Nephron (organoid): ENCODE data around the gene SDK2.

Source experiments
- H3K27ac Mint-ChIP-seq, 3 experiments: 2 replicates each; pipeline ENCODE4 v1.8.0; 2020; ENCODE audit warnings: mixed read lengths in 3 of 3, mild to moderate bottlenecking in 2 of 3, moderate library complexity in 1 of 3
- H3K27me3 Mint-ChIP-seq: 2 replicates; pipeline ENCODE4 v1.8.0; 2021; ENCODE audit warnings: low read depth, mild to moderate bottlenecking, moderate library complexity, mixed read lengths
- H3K36me3 Mint-ChIP-seq: 2 replicates; pipeline ENCODE4 v1.8.0; 2020; ENCODE audit warnings: low read depth, mixed read lengths
- H3K4me1 Mint-ChIP-seq: 2 replicates; pipeline ENCODE4 v1.8.0; 2020; ENCODE audit warnings: mixed read lengths
- H3K4me3 Mint-ChIP-seq, 3 experiments: 2 replicates each; pipeline ENCODE4 v1.8.0; 2020; ENCODE audit warnings: mild to moderate bottlenecking in 3 of 3, mixed read lengths in 3 of 3, moderate library complexity in 2 of 3
- H3K9me3 Mint-ChIP-seq: 2 replicates; pipeline ENCODE4 v1.8.0; 2020; ENCODE audit warnings: mixed read lengths
- CTCF ChIP-seq, 3 experiments: fragments of 200-600 bp; sonication (generic); IDR thresholded peaks; one replicate each; pipeline ENCODE4 v1.5.0; 2021; ENCODE audit warnings: antibody characterized with exemption in 3 of 3; ENCODE audit not compliant: unreplicated experiment in 3 of 3

Gene SDK2

GRCh38 chr17:73489991-73490390 lies 154.3 kb downstream of the SDK2 start:
- peaks cover 33% of the 10 kb centered on the region for H3K4me1 Mint-ChIP-seq
- peaks cover 9% of the 10 kb centered on the region for H3K9me3 Mint-ChIP-seq
- TF ChIP-seq CTCF (IDR thresholded peaks at IDR 0.05; ENCODE audit: unreplicated experiment in 3 of 3), result no peak
- H3K27me3 Mint-ChIP-seq, result no peaks in the 10 kb centered on the region
- no peak overlapping the region for H3K4me3 Mint-ChIP-seq
- no peak overlapping the region for H3K27ac Mint-ChIP-seq
- peaks cover 11% of the 10 kb centered on the region for H3K36me3 Mint-ChIP-seq

GRCh38 chr17:73489333-73489732 lies 154.9 kb downstream of the SDK2 start:
- H3K4me1 Mint-ChIP-seq, result peaks cover 29% of the 10 kb centered on the region
- no peak overlapping the region for H3K4me3 Mint-ChIP-seq
- H3K9me3 Mint-ChIP-seq, result peaks cover 12% of the 10 kb centered on the region
- H3K36me3 Mint-ChIP-seq, result peaks cover 14% of the 10 kb centered on the region
- no peak for TF ChIP-seq CTCF (IDR thresholded peaks at IDR 0.05; ENCODE audit: unreplicated experiment in 3 of 3)
- H3K27me3 Mint-ChIP-seq, result no peaks in the 10 kb centered on the region
- no peak overlapping the region for H3K27ac Mint-ChIP-seq

GRCh38 chr17:73485130-73485529 lies 159.1 kb downstream of the SDK2 start:
- Mint-ChIP-seq H3K4me1 (peaks cover 29% of the 10 kb centered on the region), H3K27me3 (peaks cover 8% of the 10 kb centered on the region), H3K36me3 (peaks cover 14% of the 10 kb centered on the region), H3K27ac (no peak overlapping the region), H3K9me3 (peaks cover 12% of the 10 kb centered on the region), H3K4me3 (no peak overlapping the region)
- TF ChIP-seq CTCF (IDR thresholded peaks at IDR 0.05; ENCODE audit: unreplicated experiment in 3 of 3), result no peak

GRCh38 chr17:73482894-73483293 lies 161.4 kb downstream of the SDK2 start:
- H3K27me3 Mint-ChIP-seq, result peaks cover 14% of the 10 kb centered on the region
- peaks cover 40% of the 10 kb centered on the region for H3K4me1 Mint-ChIP-seq
- no peak overlapping the region for H3K4me3 Mint-ChIP-seq
- no peak overlapping the region for H3K27ac Mint-ChIP-seq
- no peak for TF ChIP-seq CTCF (IDR thresholded peaks at IDR 0.05; ENCODE audit: unreplicated experiment in 3 of 3)
- peaks cover 12% of the 10 kb centered on the region for H3K9me3 Mint-ChIP-seq
- H3K36me3 Mint-ChIP-seq, result peaks cover 14% of the 10 kb centered on the region

GRCh38 chr17:73482251-73482716 lies 162.0 kb downstream of the SDK2 start:
- TF ChIP-seq CTCF (IDR thresholded peaks at IDR 0.05; ENCODE audit: unreplicated experiment in 3 of 3), result no peak
- Mint-ChIP-seq H3K9me3 (peaks cover 12% of the 10 kb centered on the region), H3K4me3 (no peak overlapping the region), H3K4me1 (peaks cover 41% of the 10 kb centered on the region), H3K27me3 (peaks cover 14% of the 10 kb centered on the region), H3K27ac (no peak overlapping the region), H3K36me3 (peaks cover 14% of the 10 kb centered on the region)

- Mint-ChIP-seq H3K27ac (no peak overlapping the region), H3K36me3 (peaks cover 14% of the 10 kb centered on the region), H3K4me1 (peaks cover 46% of the 10 kb centered on the region), H3K9me3 (peaks cover 12% of the 10 kb centered on the region), H3K4me3 (no peak overlapping the region), H3K27me3 (peaks cover 18% of the 10 kb centered on the region)
- no peak for TF ChIP-seq CTCF (IDR thresholded peaks at IDR 0.05; ENCODE audit: unreplicated experiment in 3 of 3)
These were observed 162.6 kb downstream of the SDK2 start for GRCh38 chr17:73481676-73482075.
